GM10266 (cell line): Measurements from ENCODE around the gene GORASP2.
A peak's percentile ranks its signal among the peaks of the same experiment; 100 is the strongest.

Source experiments
- DNase-seq: peaks from one replicate; pipeline ENCODE4 v3.0.0; 2012; ENCODE audit errors: extremely low spot score
- CTCF ChIP-seq: IDR thresholded peaks from 2 replicates; pipeline ENCODE4 v1.5.1; 2012; ENCODE audit warnings: mild to moderate bottlenecking, low read depth; ENCODE audit not compliant: control insufficient read depth, insufficient read depth; ENCODE audit errors: missing control alignments

The GORASP2 gene

GRCh38 chr2:170984079-170984478 is 55.0 kb downstream of the GORASP2 start:
- TF ChIP-seq CTCF: no peak
- no peak for DNase-seq

GRCh38 chr2:170985407-170985806 is 56.4 kb downstream of the GORASP2 start:
- DNase-seq: no peak
- no peak for TF ChIP-seq CTCF

- TF ChIP-seq CTCF: no peak
- DNase-seq: no peak
These were observed 57.7 kb downstream of the GORASP2 start for GRCh38 chr2:170986566-170987258.

GRCh38 chr2:170991398-170992182 is 62.5 kb downstream of the GORASP2 start:
- no peak for DNase-seq
- TF ChIP-seq CTCF: peak; percentile 16

- no peak for DNase-seq
- TF ChIP-seq CTCF: no peak
These were observed 67.3 kb downstream of the GORASP2 start for GRCh38 chr2:170996316-170996715.

- DNase-seq: no peak
- no peak for TF ChIP-seq CTCF
These were observed 69.0 kb downstream of the GORASP2 start for GRCh38 chr2:170997893-170998597.
